Posterior cingulate gyrus (tissue), 11 donors: ENCODE data around the gene UBE2U.

Experiments
- DNase-seq, 10 donors: peaks; one replicate each; pipeline versions ENCODE4 v3.0.0 to v3.0.0-alpha.2; 2020 to 2021; ENCODE audit warnings: mixed read lengths in 3 of 10
- intact Hi-C: fragments of 100-400 bp; cut with DNase I; formaldehyde crosslinking; loops from one replicate; pipeline ENCODE4 v1.15.1; 2023

The UBE2U gene

GRCh38 chr1:64203420-64203819 lies at the start of gene UBE2U:
Gene UBE2U, plus strand, starts transcription at chr1:64203623. Its CDS starts 428 bp downstream, at chr1:64204051.
- DNase-seq: peak in 1 of 10 donors; percentile 77
- intact Hi-C loops: no loop called here

GRCh38 chr1:64155278-64155677 lies 48.1 kb upstream of the UBE2U start:
- no peak for DNase-seq
- intact Hi-C loops: loop anchor here (5.0 kb wide), 1 partner anchor 87 kb away; no protein-coding TSS in a partner anchor

- intact Hi-C loops: no loop called here
- DNase-seq: no peak
These were observed 42.0 kb upstream of the UBE2U start for GRCh38 chr1:64161357-64161941.

- no peak for DNase-seq
- intact Hi-C loops: no loop called here
These were observed 41.3 kb upstream of the UBE2U start for GRCh38 chr1:64162151-64162550.

GRCh38 chr1:64162804-64163203 lies 40.6 kb upstream of the UBE2U start:
- DNase-seq: no peak
- intact Hi-C loops: no loop called here

GRCh38 chr1:64163431-64163830 lies 40.0 kb upstream of the UBE2U start:
- no peak for DNase-seq
- intact Hi-C loops: no loop called here

GRCh38 chr1:64163970-64164369 lies 39.5 kb upstream of the UBE2U start:
- intact Hi-C loops: no loop called here

GRCh38 chr1:64166629-64167028 lies 36.8 kb upstream of the UBE2U start:
- DNase-seq: no peak
- intact Hi-C loops: no loop called here

More at GRCh38 chr1:64163970-64164369, 39.5 kb upstream of the UBE2U start:
- no peak for DNase-seq

GRCh38 chr1:64167176-64167575 lies 36.2 kb upstream of the UBE2U start:
- intact Hi-C loops: no loop called here
- no peak for DNase-seq

GRCh38 chr1:64171246-64171645 lies 32.2 kb upstream of the UBE2U start:
- intact Hi-C loops: no loop called here
- DNase-seq: no peak

- intact Hi-C loops: no loop called here
- no peak for DNase-seq
These were observed 31.6 kb upstream of the UBE2U start for GRCh38 chr1:64171797-64172281.

GRCh38 chr1:64172458-64172983 lies 30.9 kb upstream of the UBE2U start:
- no peak for DNase-seq
- intact Hi-C loops: no loop called here

- intact Hi-C loops: no loop called here
- DNase-seq: no peak
These were observed 30.0 kb upstream of the UBE2U start for GRCh38 chr1:64173336-64173940.

GRCh38 chr1:64175639-64176038 lies 27.8 kb upstream of the UBE2U start:
- intact Hi-C loops: no loop called here
- DNase-seq: no peak

GRCh38 chr1:64176659-64177058 lies 26.8 kb upstream of the UBE2U start:
- no peak for DNase-seq
- intact Hi-C loops: no loop called here

- no peak for DNase-seq
- intact Hi-C loops: no loop called here
These were observed 23.8 kb upstream of the UBE2U start for GRCh38 chr1:64179588-64179987.

- intact Hi-C loops: no loop called here
- DNase-seq: no peak
These were observed 21.2 kb upstream of the UBE2U start for GRCh38 chr1:64182207-64182606.

- no peak for DNase-seq
- intact Hi-C loops: no loop called here
These were observed 19.9 kb upstream of the UBE2U start for GRCh38 chr1:64183395-64184002.

- DNase-seq: no peak
- intact Hi-C loops: no loop called here
These were observed 19.4 kb upstream of the UBE2U start for GRCh38 chr1:64184003-64184440.

GRCh38 chr1:64186138-64186897 lies 17.1 kb upstream of the UBE2U start:
- intact Hi-C loops: no loop called here

GRCh38 chr1:64186898-64187280 lies 16.5 kb upstream of the UBE2U start:
- DNase-seq: peak in 1 of 10 donors; percentile 61
- intact Hi-C loops: no loop called here

More at GRCh38 chr1:64186138-64186897, 17.1 kb upstream of the UBE2U start:
- peak in 1 of 10 donors; percentile 52 for DNase-seq
